K562 (cell line): ENCODE results near the gene DAPK3. TPM values are rescaled to one million over a fixed set of nuclear protein-coding genes. Genes with fewer than 3 reads are reported as not detected.

ENCODE experiments used
- ATAC-seq: fragments of 200-7000 bp; cut with Tn5 transposase; 3 replicates; pipeline ENCODE4 v1.9.1; 2020; ENCODE audit warnings: moderate library complexity
- BruUV-seq: library from RNA; stranded (reverse); fragments of 400-500 nt; replicated peaks from 2 replicates; lab custom pipeline; 2021; lab: Mats Ljungman, UMichigan
- CTCF ChIA-PET: fragments of 300-600 bp; formaldehyde crosslinking; extraction: SDS; loops from one replicate; lab custom pipeline; 2021; ENCODE audit warnings: low intra/inter-chr PET ratio; lab: Yijun Ruan, JAX
- POLR2A ChIA-PET: fragments of 300-600, 350-650 bp; sonication (Branson Sonifier 250); formaldehyde crosslinking; extraction: SDS; loops from one replicate; lab custom pipeline; 2021; ENCODE audit warnings: antibody characterized with exemption, inconsistent platforms; lab: Yijun Ruan, JAX
- DNase-seq, 4 experiments: peaks; one replicate each; pipeline versions ENCODE4 v3.0.0 to v3.0.0-alpha.2; 2011 to 2018; ENCODE audit warnings: low spot score in 3 of 4, mixed read lengths in 3 of 4; ENCODE audit errors: extremely low read depth in 1 of 4
- FAIRE-seq: peaks from 2 replicates; lab custom pipeline; 2011; peaks lifted over from hg19 to GRCh38; lab: Jason Lieb, UNC
- H2AFZ ChIP-seq: 2 replicates; pipeline ENCODE4 v1.6.0; 2011; ENCODE audit warnings: low read depth, low read length, control low read depth, inconsistent platforms
- H3K27ac ChIP-seq: fragments of 200-600 bp; 3 replicates; pipeline ENCODE4 v1.8.0; 2011; ENCODE audit warnings: low read depth, mild to moderate bottlenecking, control low read depth, inconsistent platforms, low read length, moderate library complexity, mixed read lengths; ENCODE audit errors: extremely low read depth
- H3K27me3 ChIP-seq, 2 experiments: fragments of 300-600 bp in 1 of 2; 2 replicates in 1 of 2; 3 replicates in 1 of 2; pipeline versions ENCODE4 v1.6.0 to v1.8.0; 2011; ENCODE audit warnings: inconsistent platforms in 2 of 2, low read length in 2 of 2, mild to moderate bottlenecking in 1 of 2, mixed read lengths in 1 of 2, moderate library complexity in 1 of 2; ENCODE audit not compliant: control insufficient read depth in 2 of 2, insufficient read depth in 2 of 2
- H3K36me3 ChIP-seq: fragments of 300-600 bp; 3 replicates; pipeline ENCODE4 v1.8.0; 2011; ENCODE audit warnings: mild to moderate bottlenecking, low read length, inconsistent platforms; ENCODE audit not compliant: control insufficient read depth, insufficient read depth
- H3K4me1 ChIP-seq, 2 experiments: fragments of 200-600 bp in 1 of 2; replicated peaks in 1 of 2; 2 replicates in 1 of 2; 3 replicates in 1 of 2; pipeline versions ENCODE4 v1.5.1 to v1.8.0; 2011; ENCODE audit warnings: inconsistent platforms in 2 of 2, low read length in 2 of 2, mild to moderate bottlenecking in 1 of 2, mixed read lengths in 1 of 2, moderate library complexity in 1 of 2; ENCODE audit not compliant: control insufficient read depth in 2 of 2, insufficient read depth in 2 of 2
- H3K4me2 ChIP-seq: 2 replicates; pipeline ENCODE4 v1.6.1; 2011; ENCODE audit warnings: low read length, control low read depth, inconsistent platforms, mixed read lengths; ENCODE audit not compliant: insufficient read depth
- H3K4me3 ChIP-seq: fragments of 200-600 bp; sonication (generic), shearing (Covaris generic); 2 replicates; pipeline ENCODE4 v1.5.1; 2016; ENCODE audit warnings: control low read depth, inconsistent platforms
- H3K79me2 ChIP-seq: fragments of 200-600 bp; 3 replicates; pipeline ENCODE4 v1.8.0; 2011; ENCODE audit warnings: low read length, inconsistent platforms; ENCODE audit not compliant: control insufficient read depth, insufficient read depth
- H3K9ac ChIP-seq, 2 experiments: 2 replicates each; pipeline versions ENCODE4 v1.6.0 to v1.6.1; 2011; ENCODE audit warnings: low read depth in 2 of 2, low read length in 2 of 2, control low read depth in 1 of 2, inconsistent platforms in 1 of 2, mild to moderate bottlenecking in 1 of 2, mixed read lengths in 1 of 2; ENCODE audit not compliant: insufficient read depth in 1 of 2
- H3K9me1 ChIP-seq: one replicate; pipeline ENCODE4 v1.6.0; 2011; ENCODE audit warnings: inconsistent platforms, mild to moderate bottlenecking, low read length, moderate library complexity; ENCODE audit not compliant: control insufficient read depth, insufficient read depth
- H3K9me3 ChIP-seq: replicated peaks from 2 replicates; pipeline ENCODE4 v1.5.1; 2011; ENCODE audit warnings: low read depth, low read length, inconsistent platforms; ENCODE audit not compliant: control insufficient read depth, insufficient read depth
- H4K20me1 ChIP-seq: replicated peaks from 2 replicates; pipeline ENCODE4 v1.6.1; 2011; ENCODE audit warnings: low read length, inconsistent platforms, mixed read lengths; ENCODE audit not compliant: control insufficient read depth, insufficient read depth
- BMI1 ChIP-seq: fragments of 150-350 bp; IDR thresholded peaks from 2 replicates; pipeline ENCODE4 v1.6.1; 2014; ENCODE audit warnings: low read length
- BRD9 ChIP-seq: fragments of 450-650 bp; IDR thresholded peaks from 2 replicates; pipeline ENCODE4 v1.6.1; 2018; ENCODE audit warnings: low read depth; ENCODE audit not compliant: partially characterized antibody
- CTBP1 ChIP-seq: fragments of 450-650 bp; IDR thresholded peaks from 2 replicates; pipeline ENCODE4 v1.6.1; 2016; ENCODE audit warnings: borderline replicate concordance
- ETS2 ChIP-seq: IDR thresholded peaks from 2 replicates; pipeline ENCODE4 v1.6.1; 2016; ENCODE audit warnings: borderline replicate concordance, missing genetic modification characterization, mild to moderate bottlenecking, moderate library complexity, missing compliant biosample characterization; ENCODE audit not compliant: poor library complexity, severe bottlenecking
- ETV1 ChIP-seq: fragments of 450-650 bp; conservative IDR thresholded peaks from 2 replicates; pipeline ENCODE4 v1.6.1; 2016; ENCODE audit warnings: missing genetic modification characterization, control low read depth, low read depth, missing compliant biosample characterization
- FOSL1 ChIP-seq: fragments of 200-800 bp; sonication (Bioruptor generic); conservative IDR thresholded peaks from 2 replicates; pipeline ENCODE4 v1.6.1; 2016; ENCODE audit warnings: missing genetic modification characterization, missing compliant biosample characterization
- GABPB2 ChIP-seq: fragments of 250-450 bp; sonication (Bioruptor Pico); conservative IDR thresholded peaks from 2 replicates; pipeline ENCODE4 v1.5.1; 2021; ENCODE audit warnings: mild to moderate bottlenecking
- HMG20B ChIP-seq: fragments of 250-450 bp; sonication (Bioruptor Pico); IDR thresholded peaks from 2 replicates; pipeline ENCODE4 v1.5.0; 2021; ENCODE audit warnings: mild to moderate bottlenecking
- KDM1A ChIP-seq, 2 experiments: fragments of 450-650 bp; IDR thresholded peaks; 2 replicates each; pipeline ENCODE4 v1.6.1; 2016; ENCODE audit warnings: mild to moderate bottlenecking in 2 of 2
- NR4A1 ChIP-seq, 2 experiments: fragments of 250-450 bp in 1 of 2; fragments of 450-650 bp in 1 of 2; sonication (Bioruptor Pico) in 1 of 2; IDR thresholded peaks; 2 replicates each; pipeline versions ENCODE4 v1.4.0 to v1.6.1; 2016 to 2020; ENCODE audit warnings: mild to moderate bottlenecking in 2 of 2, missing compliant biosample characterization in 1 of 2, missing genetic modification characterization in 1 of 2, moderate library complexity in 1 of 2
- OTX1 ChIP-seq: fragments of 450-650 bp; formaldehyde crosslinking; IDR thresholded peaks from 2 replicates; pipeline ENCODE4 v1.4.0; 2022; ENCODE audit warnings: mild to moderate bottlenecking
- RBM17 ChIP-seq: fragments of 200-400 bp; formaldehyde crosslinking; IDR thresholded peaks from 2 replicates; pipeline ENCODE4 v1.6.1; 2017; ENCODE audit warnings: low read depth, mild to moderate bottlenecking, low read length, borderline replicate concordance
- SUPT5H ChIP-seq: fragments of 450-650 bp; IDR thresholded peaks from 2 replicates; pipeline ENCODE4 v1.6.1; 2016
- TBP ChIP-seq: optimal IDR thresholded peaks from 2 replicates; pipeline ENCODE3; 2011; ENCODE audit warnings: low read depth, low read length, improper control_type of control experiment
- ZFP36 ChIP-seq: fragments of 150-350 bp; IDR thresholded peaks from 2 replicates; pipeline ENCODE4 v1.6.1; 2018; ENCODE audit warnings: low read length, low read depth; ENCODE audit not compliant: partially characterized antibody
- ZNF780A ChIP-seq: fragments of 250-450 bp; sonication (Bioruptor Pico); IDR thresholded peaks from 2 replicates; pipeline ENCODE4 v1.5.0; 2021; ENCODE audit warnings: mild to moderate bottlenecking
- ZSCAN29 ChIP-seq: fragments of 450-650 bp; IDR thresholded peaks from 2 replicates; pipeline ENCODE4 v1.6.1; 2017
- WGBS: fragments of 100-300 bp; shearing (Covaris generic); methylation state at CpG from one replicate; pipeline ENCODE4 v1.1.6; 2016; ENCODE audit warnings: low coverage, mixed read lengths; ENCODE audit not compliant: insufficient coverage; ENCODE audit errors: missing lambda C conversion rate; 5-methylcytosine and 5-hydroxymethylcytosine counted together
- in situ Hi-C: fragments of 300-500 bp; cut with MboI; formaldehyde crosslinking; loops from 4 replicates; pipeline ENCODE4 v1.15.0; 2018; ENCODE audit warnings: inconsistent platforms, mixed read lengths
- intact Hi-C: fragments of 100-400 bp; cut with micrococcal nuclease; formaldehyde crosslinking; loops from 2 replicates; pipeline ENCODE4 v1.14.2; 2022
- polyA plus RNA-seq, 8 experiments: library from polyadenylated mRNA; depleted of rRNA in 4 of 8; stranded (reverse) in 5 of 8; unstranded in 3 of 8; fragments of >200 nt; fragmentation: Nextera tagmentation in 2 of 8; fragmentation: Illumina TruSeq in 1 of 8; extraction: Ambion mirVana in 2 of 8; extraction: Trizol in 1 of 8; gene quantifications; 2 replicates each; pipeline versions ENCODE4 v1.2.1 to v1.2.3, GENCODE V29; 2011 to 2014; ENCODE audit warnings: inconsistent platforms in 1 of 8, missing spikeins in 1 of 8
- total RNA-seq, 7 experiments: library from RNA; depleted of rRNA in 6 of 7; stranded (reverse); fragments of >200 nt in 6 of 7; fragmentation: Illumina TruSeq in 2 of 7; extraction: Trizol in 2 of 7; gene quantifications; 2 replicates each; pipeline versions ENCODE4 v1.2.1 to v1.2.3, GENCODE V29; 2011 to 2021; ENCODE audit warnings: low replicate concordance in 1 of 7
- TF ChIP-seq, protein P1 (sequence below): sonication (generic); IDR thresholded peaks from 2 replicates; pipeline ENCODE4 v1.6.1; 2016
- TF ChIP-seq, protein P2 (sequence below): sonication (generic); formaldehyde crosslinking; IDR thresholded peaks from 2 replicates; pipeline ENCODE4 v1.5.0; 2020; ENCODE audit warnings: missing genetic modification reagents
- TF ChIP-seq, protein P3 (sequence below): fragments of 450-650 bp; formaldehyde crosslinking; IDR thresholded peaks from 2 replicates; pipeline ENCODE4 v1.4.0; 2020; ENCODE audit warnings: mild to moderate bottlenecking, moderate library complexity

The DAPK3 gene
- total and polyA plus RNA-seq, 9 of the 15 experiments (the other 6 are each of a cell fraction or from before 2014, with no cell fraction given): 0.14 to 63.4 (median 25.0) TPM

DNA sequence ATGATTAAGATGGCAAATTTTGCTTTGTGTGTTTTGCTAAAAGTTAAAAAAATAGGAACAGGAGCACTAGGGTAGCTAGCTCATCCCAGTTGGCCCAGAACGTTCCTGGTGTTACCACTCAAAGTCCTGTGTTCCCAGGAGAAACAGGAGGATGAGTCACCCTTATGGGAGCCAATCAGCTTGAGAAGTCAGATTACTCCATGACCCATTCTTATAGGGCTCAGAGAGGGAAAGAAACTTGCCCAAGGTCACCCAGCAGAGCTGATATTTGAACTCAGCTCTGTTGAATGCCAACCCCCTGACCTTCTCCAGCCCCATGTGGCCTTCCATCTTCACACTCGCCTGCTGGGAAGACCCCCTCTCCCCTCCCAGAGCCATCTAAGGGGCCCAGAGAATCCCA is 25.1 kb downstream of the DAPK3 start (continued):
- TF ChIP-seq NR4A1 (CRISPR knock-in tag; IDR thresholded peaks at IDR 0.05) (no peak), NR4A1 (tag; IDR thresholded peaks at IDR 0.05) (no peak), ZFP36 (peak; percentile 85), KDM1A (IDR thresholded peaks at IDR 0.05) (peak; percentile 46 to 59; a peak in 3 of 4 replicates), FOSL1 (tag) (0 out of 2 replicates have a peak, but pooled peaks have one; percentile 20), HMG20B (CRISPR knock-in tag) (no peak), ZSCAN29 (no peak), BMI1 (no peak), GABPB2 (no peak), ZNF780A (CRISPR knock-in tag) (no peak)

DNA sequence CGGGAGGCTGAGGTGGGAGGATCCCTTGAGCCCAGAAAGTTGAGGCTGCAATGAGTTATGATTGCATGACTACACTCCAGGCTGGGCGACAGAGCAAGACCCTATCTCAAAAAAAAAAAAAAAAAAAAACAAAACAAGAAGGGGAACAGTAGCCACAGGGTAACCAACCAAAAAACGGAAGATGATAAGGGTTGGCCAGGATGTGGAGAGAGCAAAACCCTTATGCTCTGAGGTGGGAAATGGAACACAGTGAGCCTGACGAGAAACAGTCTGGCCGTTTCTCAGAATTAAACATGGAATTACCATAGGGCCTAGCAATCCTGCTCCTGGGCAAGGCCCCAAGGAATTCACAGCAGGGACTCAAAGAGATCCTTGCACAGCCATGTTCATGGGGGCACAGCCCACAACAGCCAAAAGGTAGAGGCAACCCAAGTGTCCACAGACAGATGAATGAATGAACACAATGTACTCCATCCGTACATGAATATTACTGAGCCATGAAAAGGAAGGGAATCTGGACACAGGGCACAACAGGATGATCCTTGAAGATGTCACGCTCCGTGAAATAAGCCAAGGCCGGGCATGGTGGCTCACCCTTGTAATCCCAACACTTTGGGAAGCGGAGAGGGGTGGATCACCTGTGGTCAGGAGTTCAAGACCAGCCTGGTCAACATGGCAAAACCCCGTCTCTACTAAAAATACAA is 26.7 kb downstream of the DAPK3 start:
- Histone ChIP-seq H4K20me1 (no peaks in the 10 kb centered on the region), H3K4me3 (no peak overlapping the region), H3K79me2 (no peaks in the 10 kb centered on the region), H3K36me3 (no peaks in the 10 kb centered on the region), H3K27ac (no peak overlapping the region), H3K9ac (no peak overlapping the region), H3K4me2 (no peak overlapping the region), H3K4me1 (peaks cover 0 to 17% of the 10 kb centered on the region in 2 experiments; a peak in 2 of 5 replicates), H3K9me1 (no peaks in the 10 kb centered on the region), H3K9me3 (no peaks in the 10 kb centered on the region), H3K27me3 (no peaks in the 10 kb centered on the region), H2AFZ (no peak overlapping the region)
- peak; percentile 11 for FAIRE-seq
- in situ Hi-C loops: no loop called here
- intact Hi-C loops: no loop called here
- 45% methylated on average over 10 of the region's 11 CpGs for WGBS
- ChIA-PET POLR2A (interaction anchor here (0.7 kb wide), 1 partner anchor 843 kb away, joined by 3 read pairs; no protein-coding TSS in a partner anchor), CTCF (no interaction called here)
- ATAC-seq: no peak
- BruUV-seq: no TSS peak
- DNase-seq: no peak
- TF ChIP-seq OTX1 (CRISPR knock-in tag) (no peak), BRD9 (no peak), ETS2 (tag) (no peak), CTBP1 (no peak), SUPT5H (no peak), RBM17 (no peak), TBP (no peak), ZSCAN29 (no peak), ETV1 (tag) (no peak)
- TF ChIP-seq, protein P1, sequence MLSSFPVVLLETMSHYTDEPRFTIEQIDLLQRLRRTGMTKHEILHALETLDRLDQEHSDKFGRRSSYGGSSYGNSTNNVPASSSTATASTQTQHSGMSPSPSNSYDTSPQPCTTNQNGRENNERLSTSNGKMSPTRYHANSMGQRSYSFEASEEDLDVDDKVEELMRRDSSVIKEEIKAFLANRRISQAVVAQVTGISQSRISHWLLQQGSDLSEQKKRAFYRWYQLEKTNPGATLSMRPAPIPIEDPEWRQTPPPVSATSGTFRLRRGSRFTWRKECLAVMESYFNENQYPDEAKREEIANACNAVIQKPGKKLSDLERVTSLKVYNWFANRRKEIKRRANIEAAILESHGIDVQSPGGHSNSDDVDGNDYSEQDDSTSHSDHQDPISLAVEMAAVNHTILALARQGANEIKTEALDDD: no peak
- TF ChIP-seq, protein P2, sequence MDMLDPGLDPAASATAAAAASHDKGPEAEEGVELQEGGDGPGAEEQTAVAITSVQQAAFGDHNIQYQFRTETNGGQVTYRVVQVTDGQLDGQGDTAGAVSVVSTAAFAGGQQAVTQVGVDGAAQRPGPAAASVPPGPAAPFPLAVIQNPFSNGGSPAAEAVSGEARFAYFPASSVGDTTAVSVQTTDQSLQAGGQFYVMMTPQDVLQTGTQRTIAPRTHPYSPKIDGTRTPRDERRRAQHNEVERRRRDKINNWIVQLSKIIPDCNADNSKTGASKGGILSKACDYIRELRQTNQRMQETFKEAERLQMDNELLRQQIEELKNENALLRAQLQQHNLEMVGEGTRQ (CRISPR knock-in tag): no peak
- TF ChIP-seq, protein P3, sequence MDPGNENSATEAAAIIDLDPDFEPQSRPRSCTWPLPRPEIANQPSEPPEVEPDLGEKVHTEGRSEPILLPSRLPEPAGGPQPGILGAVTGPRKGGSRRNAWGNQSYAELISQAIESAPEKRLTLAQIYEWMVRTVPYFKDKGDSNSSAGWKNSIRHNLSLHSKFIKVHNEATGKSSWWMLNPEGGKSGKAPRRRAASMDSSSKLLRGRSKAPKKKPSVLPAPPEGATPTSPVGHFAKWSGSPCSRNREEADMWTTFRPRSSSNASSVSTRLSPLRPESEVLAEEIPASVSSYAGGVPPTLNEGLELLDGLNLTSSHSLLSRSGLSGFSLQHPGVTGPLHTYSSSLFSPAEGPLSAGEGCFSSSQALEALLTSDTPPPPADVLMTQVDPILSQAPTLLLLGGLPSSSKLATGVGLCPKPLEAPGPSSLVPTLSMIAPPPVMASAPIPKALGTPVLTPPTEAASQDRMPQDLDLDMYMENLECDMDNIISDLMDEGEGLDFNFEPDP (CRISPR knock-in tag): no peak
